ENCODE data around the gene TIPARP. TPM values are rescaled to one million over a fixed set of nuclear protein-coding genes. Genes with fewer than 3 reads are reported as not detected.
"Not testable (repeated sequence)": the region's sequence is repeated elsewhere in the genome, so short reads cannot be mapped to it uniquely, and the experiment has no call there.

The TIPARP gene
- polyA plus RNA-seq, 1 donor = 27.8 TPM

- no peak for DNase-seq
These were observed 27.4 kb upstream of the TIPARP start for GRCh38 chr3:156646958-156647357.

GRCh38 chr3:156648086-156648485, 26.3 kb upstream of the TIPARP start:
- no peak for DNase-seq

GRCh38 chr3:156649681-156650080, 24.7 kb upstream of the TIPARP start:
- no peak for DNase-seq

GRCh38 chr3:156652661-156653060, 21.7 kb upstream of the TIPARP start:
- not testable (repeated sequence) for DNase-seq

GRCh38 chr3:156654834-156655233, 19.6 kb upstream of the TIPARP start:
- no peak for DNase-seq

GRCh38 chr3:156655819-156656550, 18.4 kb upstream of the TIPARP start:
- no peak for DNase-seq

- DNase-seq = no peak
These were observed 16.9 kb upstream of the TIPARP start for GRCh38 chr3:156657440-156657839.

GRCh38 chr3:156657862-156658731, 16.3 kb upstream of the TIPARP start:
- no peak for DNase-seq

GRCh38 chr3:156658732-156659090, 15.7 kb upstream of the TIPARP start:
- DNase-seq = no peak

GRCh38 chr3:156659260-156659659, 15.1 kb upstream of the TIPARP start:
- no peak for DNase-seq

- DNase-seq = no peak
These were observed 13.2 kb upstream of the TIPARP start for GRCh38 chr3:156661155-156661554.

GRCh38 chr3:156664011-156664830, 10.2 kb upstream of the TIPARP start:
- no peak for DNase-seq

- DNase-seq = no peak
These were observed 9.6 kb upstream of the TIPARP start for GRCh38 chr3:156664831-156665178.

- DNase-seq = no peak
These were observed 9.1 kb upstream of the TIPARP start for GRCh38 chr3:156665291-156665690.

GRCh38 chr3:156666073-156666472, 8.3 kb upstream of the TIPARP start:
- no peak for DNase-seq

- no peak for DNase-seq
These were observed 6.2 kb upstream of the TIPARP start for GRCh38 chr3:156668073-156668763.

- DNase-seq = no peak
These were observed 4.3 kb upstream of the TIPARP start for GRCh38 chr3:156670077-156670476.

GRCh38 chr3:156670652-156671051, 3.7 kb upstream of the TIPARP start:
- DNase-seq = no peak

GRCh38 chr3:156673732-156674045, 701 bp upstream of the TIPARP start:
- no peak for DNase-seq

GRCh38 chr3:156674911-156675829, 780 bp downstream of the TIPARP start:
- DNase-seq = peak; percentile 49
